ENCODE data around the gene KCNQ5.

DNA sequence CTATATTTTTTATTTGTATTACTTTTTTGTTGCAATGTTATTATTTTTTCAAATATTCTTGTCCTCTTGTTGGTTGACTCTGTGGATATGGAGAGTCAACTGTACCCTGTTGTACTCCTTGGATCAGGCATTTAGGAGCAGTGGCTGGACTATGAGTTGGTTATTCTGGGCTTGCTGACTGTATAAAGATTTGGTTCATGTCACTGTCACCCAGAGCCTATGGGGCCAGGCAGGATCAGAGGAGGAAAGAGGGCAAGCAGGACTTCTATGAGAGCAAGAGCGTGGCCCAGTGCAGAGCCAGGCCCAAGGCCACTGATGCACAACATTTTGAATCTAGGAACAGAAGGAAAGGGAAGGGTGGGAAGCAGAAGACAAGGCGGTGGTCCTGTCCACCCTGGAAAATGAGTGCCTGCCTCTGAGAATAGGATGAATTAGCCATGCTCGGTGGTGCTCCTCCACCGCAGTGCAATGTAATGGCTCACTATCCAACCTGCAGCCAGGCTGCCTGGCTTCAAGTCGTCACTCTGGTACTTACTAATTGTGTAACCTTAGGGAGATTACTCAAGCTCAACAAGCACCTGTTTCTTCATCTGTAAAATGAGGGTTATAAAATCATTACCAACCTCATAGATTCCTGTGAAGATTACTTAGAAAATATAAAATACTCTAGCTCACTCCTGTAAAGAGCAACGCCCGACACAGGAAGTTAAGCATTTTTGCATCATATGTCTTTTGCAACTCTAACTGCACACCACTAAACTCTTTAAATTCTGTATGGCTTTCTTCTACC, 192.1 kb downstream of the KCNQ5 start:
- no peak for TF ChIP-seq EP300 (IDR thresholded peaks at IDR 0.05)
- TF ChIP-seq, protein P1, sequence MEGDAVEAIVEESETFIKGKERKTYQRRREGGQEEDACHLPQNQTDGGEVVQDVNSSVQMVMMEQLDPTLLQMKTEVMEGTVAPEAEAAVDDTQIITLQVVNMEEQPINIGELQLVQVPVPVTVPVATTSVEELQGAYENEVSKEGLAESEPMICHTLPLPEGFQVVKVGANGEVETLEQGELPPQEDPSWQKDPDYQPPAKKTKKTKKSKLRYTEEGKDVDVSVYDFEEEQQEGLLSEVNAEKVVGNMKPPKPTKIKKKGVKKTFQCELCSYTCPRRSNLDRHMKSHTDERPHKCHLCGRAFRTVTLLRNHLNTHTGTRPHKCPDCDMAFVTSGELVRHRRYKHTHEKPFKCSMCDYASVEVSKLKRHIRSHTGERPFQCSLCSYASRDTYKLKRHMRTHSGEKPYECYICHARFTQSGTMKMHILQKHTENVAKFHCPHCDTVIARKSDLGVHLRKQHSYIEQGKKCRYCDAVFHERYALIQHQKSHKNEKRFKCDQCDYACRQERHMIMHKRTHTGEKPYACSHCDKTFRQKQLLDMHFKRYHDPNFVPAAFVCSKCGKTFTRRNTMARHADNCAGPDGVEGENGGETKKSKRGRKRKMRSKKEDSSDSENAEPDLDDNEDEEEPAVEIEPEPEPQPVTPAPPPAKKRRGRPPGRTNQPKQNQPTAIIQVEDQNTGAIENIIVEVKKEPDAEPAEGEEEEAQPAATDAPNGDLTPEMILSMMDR (IDR thresholded peaks at IDR 0.05) = no peak
- no peak for TF ChIP-seq POLR2A (IDR thresholded peaks at IDR 0.05)
